Glomerular visceral epithelial cell (primary cell): ENCODE results near the gene TRIM37.
A peak's percentile ranks its signal among the peaks of the same experiment; 100 is the strongest.
"Not testable (repeated sequence)": the region's sequence is repeated elsewhere in the genome, so short reads cannot be mapped to it uniquely, and the experiment has no call there.

Experiments
- DNase-seq: peaks from one replicate; pipeline ENCODE4 v3.0.0-alpha.2; 2016; ENCODE audit errors: extremely low spot score

TRIM37 gene

DNA sequence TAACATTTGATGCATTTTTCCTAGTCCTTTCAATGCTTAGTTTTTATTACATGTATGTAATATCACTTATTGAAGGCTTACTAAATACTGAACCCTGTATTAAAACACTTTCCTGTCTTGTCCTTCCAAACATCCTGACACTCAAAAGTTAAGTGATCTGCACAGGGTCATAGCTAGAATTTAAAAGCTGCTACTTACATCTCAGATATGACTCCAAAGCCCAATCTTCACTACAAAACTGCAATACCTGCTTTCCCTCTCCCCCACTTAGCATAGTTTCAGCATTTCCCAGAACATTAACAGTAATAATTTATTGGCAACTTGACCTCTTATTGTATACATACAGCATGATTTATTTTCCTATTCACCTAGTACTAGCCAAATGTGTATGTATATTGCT lies 4.3 kb upstream of the TRIM37 start:
- DNase-seq = no peak

DNA sequence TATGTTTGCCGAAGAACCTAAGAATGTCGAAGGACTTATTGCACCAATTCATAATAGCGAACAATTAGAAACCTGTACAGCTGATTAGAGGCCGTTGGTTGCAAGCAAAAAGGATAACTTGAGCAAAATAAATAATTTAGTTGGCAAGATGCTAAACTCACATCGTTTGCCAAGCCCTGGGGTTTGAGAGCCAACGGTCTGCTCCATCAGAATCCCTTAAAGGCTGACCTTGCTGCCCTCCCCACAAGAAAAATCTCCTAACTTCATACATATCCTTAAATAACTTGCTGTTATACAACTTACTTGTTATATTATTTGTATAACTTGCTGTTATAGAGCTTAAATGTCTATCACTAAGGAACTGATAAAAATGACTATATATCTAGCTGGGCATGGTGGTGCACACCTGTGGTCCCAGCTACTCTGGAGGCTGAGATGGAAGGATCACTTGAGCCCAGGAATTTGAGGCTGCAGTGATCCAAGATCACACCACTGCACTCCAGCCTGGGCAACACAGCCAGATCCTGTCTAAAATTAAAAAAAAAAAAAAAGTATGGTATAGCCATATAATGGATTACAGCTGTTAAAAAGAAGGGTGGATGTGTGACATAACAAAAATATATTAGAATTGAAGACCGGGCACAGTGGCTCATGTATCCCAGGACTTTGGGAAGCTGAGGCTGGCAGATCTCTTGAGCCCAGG lies 1.9 kb upstream of the TRIM37 start:
- DNase-seq = no peak

DNA sequence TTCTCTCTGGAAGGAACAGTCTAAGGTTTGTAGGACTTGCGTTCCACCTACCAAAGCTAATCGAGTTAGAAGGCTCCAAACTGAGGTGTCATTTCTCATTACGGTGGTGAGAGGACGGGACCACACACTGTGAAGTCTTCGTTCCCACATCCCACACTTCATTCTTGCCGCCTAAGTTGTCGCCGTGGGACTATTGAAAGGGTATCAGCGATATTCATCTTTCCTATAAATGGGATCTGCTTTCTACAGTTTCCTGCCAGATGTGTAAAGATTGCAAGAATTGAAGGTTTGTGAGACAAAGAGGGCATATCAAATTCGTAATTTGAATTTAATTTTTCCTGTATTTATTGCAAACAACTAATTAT lies 608 bp upstream of the TRIM37 start:
- no peak for DNase-seq

DNA sequence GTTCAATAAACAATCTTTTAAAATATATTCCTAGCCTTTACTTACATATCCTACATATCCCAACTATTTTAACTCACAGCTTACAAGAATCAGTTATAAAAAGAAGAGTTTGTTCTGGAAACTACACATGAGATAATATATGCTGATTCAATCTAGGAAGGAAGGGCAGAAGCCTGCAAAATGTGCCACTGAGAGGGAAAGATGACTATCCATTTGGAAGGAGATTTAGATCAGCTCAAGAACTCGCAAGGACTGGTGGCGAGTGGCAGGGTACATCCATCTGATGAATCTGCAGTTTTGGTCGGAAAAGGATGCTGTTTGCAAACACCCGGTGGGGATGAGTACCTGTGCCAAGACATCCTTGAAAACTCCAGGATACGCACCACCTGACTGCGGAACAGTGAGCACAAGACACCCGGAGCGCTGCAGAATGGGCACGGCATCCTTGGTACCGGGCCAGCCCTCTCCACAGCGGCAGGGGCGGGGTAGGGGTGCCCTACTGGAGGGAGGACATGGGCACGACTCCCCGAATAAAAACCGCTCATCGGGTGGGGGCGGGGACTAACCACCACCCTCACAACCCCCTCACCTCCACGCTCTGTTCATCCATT lies 723 bp downstream of the TRIM37 start:
- peak; percentile 74 for DNase-seq

DNA sequence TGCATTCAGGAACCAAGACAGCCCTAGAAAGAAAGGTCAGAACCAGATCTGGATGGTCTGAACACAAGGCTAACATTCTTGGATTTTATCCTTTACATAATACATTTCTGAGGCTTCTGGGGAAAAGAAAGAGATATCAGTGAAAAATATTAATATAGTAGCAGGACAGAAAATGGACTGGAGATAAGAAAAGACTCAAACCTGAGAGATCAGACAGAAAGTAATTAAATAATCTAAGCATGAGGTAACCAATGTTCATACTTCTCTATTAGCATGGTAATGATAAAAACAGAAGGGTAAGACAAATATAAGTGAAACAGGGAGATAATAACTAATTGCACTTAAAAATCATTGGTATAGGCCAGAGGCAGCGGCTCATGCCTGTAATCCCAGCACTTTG lies 5.5 kb downstream of the TRIM37 start:
- no peak for DNase-seq

DNA sequence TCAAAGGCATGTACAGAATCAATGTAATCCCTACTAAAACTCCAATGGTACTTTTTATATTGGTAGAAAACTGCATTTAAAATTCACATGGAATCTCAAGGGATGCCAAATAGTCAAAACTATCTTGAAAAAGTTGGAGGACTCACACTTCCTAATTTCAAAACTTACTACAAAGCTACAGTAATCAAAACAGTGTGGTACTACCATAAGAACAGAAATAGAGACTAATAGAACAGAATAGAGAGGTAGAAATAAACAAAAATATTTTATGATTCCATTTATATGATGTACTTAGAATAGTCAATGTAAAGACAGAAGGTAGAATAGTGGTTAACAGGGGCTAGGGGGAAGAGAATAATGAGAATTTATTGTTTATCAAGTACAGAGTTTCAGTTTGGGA lies 8.8 kb downstream of the TRIM37 start:
- DNase-seq = no peak

DNA sequence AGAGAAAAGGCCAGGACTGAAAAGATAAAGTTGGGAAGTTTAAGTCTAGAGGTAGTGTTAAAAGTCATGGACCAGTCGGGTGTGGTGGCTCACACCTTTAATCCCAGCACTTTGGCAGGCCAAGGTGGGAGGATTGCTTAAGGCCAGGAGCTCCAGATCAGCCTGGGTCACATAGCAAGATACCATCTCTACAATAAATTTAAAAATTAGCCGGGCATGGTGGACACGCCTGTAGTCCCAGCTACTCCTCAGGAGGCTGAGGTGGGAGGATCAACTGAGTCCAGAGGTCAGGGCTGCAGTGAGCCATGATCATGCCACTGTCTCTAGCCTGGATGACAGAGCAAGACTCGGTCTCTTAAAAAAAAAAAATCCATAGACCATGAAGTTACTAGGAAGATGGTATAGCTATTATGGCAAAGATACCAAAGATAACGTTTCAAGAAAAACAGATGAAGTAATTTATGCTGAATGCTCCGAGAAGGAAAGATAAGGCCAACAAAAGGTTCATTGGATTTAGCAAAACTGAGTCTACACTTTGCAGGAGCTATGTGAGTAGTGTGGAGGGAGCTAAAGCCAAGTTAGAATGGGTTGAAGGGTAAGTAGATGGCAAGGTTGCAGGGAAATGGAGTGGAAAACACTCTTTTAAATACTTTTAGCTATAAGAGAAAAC lies 11.7 kb downstream of the TRIM37 start:
- DNase-seq = no peak

DNA sequence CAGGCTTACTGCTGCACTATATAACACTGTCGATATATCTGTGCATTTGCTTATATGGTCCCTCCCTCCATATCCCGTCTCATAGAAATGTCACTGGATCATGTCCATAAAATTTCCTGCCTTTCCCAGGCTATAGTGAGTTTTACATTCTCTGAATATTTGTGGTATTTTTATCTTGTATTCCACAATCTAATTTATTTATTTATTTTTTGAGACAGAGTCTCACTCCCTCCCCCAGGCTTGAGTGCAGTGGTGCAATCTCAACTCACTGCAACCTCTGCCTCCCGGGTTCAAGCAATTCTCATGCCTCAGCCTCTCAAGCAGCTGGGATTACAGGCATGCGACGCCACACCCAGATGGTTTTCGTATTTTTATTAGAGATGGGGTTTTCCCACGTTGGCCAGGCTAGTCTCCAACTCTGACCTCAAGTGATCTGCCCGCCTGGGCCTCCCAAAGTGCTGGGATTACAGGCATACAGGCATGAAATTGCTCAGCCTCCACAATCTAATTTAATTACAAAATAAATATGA lies 12.9 kb downstream of the TRIM37 start:
- DNase-seq = peak; percentile 94

DNA sequence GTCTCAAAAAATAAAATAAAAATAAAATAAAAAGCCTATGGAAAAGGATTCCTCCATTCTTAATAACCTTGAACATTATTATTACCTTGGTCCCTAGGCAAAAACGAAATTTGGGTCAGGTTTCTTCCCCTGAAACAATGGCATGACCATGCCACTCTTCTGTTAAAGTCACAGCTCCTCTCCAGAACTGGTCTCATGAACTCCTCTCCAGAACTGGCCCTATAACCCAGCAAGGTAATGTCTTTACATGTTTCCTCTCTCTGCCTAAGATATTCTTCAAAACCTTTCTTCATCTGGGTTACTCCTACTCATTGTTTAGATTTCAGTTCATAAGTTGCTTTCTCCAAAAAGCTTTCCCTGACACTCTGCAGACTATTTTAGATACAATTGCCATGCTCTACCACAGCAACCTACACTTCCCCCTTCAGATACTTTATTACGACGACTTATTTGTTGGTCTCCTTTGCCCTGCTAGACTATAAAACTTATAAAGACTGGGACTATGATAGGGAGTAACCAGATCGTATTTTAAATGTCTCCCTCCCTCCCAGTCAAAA lies 13.5 kb downstream of the TRIM37 start:
- DNase-seq = no peak

DNA sequence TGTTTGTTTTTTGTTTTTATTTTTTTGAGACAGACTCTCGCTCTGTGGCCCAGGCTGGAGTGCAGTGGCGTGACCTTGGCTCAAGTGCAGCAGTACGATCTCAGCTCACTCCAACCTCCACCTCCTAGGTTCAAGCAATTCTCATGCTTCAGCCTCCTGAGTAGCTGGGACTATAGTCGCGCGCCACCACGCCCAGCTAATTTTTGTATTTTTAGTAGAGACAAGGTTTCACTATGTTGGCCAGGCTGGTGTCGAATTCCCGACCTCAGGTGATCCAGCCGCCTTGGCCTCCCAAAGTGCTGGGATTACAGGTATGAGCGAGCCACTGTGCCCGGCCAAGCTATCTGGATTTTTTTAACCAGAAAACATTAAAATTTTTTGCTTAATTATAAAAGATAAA lies 16.1 kb downstream of the TRIM37 start:
- DNase-seq = not testable (repeated sequence)

DNA sequence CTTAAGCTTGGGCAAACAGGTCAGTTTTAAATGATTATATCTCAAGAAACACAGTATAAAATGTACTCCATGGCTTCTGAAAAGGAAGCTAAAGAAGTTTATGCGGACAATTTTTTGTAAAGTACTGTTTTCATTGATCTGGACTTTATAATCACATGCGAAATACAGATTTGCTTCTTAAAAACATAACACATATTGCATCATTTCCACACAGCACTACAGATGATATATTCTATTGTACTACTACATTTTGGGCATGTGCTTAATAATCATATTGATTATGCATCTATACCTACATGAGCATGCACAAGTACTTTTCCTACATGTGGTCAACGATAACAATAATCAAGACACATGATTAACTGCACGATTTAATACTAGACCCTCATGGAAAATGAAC lies 22.5 kb downstream of the TRIM37 start:
- no peak for DNase-seq

DNA sequence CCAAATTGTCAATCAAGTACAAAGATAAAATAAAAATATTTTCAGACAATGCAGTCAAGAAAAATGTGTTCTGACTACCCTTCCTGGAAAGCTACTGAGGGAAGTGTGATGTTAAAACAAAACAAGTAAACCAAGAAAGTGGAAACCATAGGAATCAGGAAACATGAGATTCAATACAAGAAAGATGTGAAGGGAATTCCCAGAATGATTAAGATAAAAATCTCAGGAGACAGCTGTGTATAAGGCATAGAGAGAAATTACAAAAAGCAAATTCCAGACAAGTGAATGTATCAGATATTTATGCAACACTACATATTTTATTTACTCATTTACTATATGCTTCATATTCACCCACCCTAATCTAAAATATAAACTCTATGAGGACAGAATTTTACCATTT lies 32.2 kb downstream of the TRIM37 start:
- DNase-seq = peak; percentile 8

DNA sequence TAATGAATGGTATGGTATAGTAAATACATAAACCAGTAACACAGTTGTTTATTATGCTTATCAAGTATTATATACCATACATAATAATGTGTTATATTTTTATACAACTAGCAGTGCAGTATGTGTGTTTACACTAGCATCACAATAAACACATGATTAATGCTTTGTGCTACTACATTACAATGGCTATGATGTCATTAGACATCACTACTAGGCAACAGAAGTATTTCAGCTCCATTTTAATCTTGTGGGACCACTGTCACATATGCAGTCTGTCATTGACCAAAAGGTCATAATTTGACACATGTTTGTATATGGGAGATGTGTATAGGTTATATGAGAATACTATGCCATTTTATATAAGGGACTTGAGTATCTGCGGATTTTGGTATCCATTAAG lies 32.7 kb downstream of the TRIM37 start:
- DNase-seq = no peak

DNA sequence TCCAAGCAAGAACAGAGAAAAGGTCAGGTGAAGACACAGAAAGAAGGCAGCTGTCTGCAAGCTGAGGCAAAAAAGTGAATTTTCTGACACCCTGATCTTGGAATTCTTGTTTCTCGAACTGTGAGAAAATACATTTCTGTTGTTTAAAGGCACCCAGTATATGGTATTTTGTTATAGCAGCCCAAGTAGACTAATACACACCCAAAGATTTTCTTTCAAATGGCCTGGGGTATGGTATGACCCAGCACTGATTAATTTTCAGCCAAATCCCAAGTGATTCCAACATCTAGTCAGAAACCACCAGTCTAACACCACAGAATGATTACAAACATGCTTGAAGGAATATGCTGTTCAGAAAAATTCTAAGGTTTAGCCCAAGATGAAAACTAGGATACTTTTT lies 36.8 kb downstream of the TRIM37 start:
- DNase-seq = no peak

DNA sequence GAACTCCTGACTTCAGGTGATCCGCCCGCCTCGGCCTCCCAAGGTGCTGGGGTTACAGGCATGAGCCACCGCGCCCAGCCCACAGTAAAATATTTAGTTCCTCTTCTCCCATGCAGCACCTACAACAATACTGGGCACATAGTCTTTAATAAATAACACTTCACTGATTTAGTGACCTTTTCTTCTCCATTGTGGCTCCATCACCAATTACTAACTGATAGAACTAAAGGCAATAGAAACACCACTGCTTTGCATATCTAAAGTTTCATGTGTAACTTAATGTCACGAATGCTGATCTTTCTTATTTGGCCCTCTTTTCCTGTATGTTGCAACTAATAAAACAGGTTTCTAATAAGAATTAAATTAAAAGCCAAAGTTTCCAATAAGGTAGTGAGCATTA lies 38.9 kb downstream of the TRIM37 start:
- DNase-seq = no peak

DNA sequence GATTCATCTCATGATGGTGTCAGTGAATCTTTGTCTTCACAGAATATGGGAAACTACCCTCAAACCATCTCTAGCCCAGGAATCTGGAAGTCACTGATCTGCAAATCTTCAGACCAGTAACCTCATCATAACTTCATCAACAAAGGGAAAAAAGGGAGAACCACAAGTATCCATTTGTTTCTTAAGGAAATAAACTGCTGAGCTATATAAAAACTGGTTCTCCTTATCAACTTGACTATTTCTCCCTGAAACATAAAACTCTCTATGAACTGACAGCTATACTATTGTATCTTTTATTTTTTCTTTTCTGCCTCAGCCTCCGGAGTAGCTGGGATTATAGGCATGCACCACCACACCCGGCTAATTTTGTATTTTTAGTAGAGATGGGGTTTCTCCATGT lies 39.3 kb downstream of the TRIM37 start:
- DNase-seq = no peak

DNA sequence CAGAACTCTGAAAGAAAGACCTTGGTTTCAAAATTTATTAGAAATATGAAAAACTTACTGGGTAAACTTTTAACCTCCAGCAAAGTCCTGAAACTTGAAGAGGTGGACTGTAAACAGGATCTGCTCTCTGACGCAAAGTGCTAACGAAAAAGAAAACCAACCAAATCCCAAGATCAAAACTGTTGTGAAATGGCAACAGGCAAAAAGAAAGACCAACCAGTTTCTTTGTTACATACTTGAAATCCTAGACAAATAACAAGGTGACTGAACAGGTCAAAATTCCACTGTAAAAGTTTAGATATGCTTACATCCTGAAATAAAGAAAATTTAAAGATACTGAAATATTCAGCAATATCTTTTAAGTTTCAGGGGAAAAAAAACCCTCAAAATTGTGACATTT lies 44.2 kb downstream of the TRIM37 start:
- DNase-seq = no peak

DNA sequence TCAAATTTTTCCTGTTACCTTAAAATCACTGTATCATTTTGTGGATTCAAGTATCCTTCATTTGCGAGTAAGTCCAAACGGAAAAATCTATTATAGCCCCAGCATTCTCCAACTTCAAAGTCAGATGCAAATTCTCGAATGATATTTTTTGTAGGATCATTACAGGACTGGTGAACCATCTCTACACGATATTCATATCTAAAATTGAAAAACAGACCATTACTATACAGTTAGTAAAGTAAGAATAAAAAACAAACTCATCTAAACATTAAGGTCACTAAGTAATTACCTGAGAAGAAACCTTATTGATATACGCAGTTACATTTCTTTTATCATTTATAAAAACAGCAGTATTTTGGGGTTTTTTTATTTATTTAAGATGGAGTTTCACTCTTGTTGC lies 49.8 kb downstream of the TRIM37 start:
- no peak for DNase-seq

DNA sequence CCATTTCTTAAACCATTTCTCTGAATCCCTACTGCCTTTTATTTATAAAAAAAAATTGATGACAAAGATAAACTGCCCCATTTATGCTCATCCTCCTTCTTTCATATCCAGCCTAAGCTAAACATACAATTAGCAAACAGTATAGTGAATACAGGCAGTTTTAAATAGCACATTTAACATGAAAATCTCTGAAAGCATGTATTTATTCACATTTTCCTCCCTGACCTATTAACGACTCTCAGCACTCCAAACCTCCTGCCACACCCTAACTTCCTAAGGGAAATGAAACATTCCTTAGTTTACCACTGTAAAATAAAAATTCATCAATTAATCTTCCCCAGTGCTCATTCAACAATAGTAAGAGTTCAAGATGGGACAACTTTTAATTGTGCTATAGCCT lies 56.9 kb downstream of the TRIM37 start:
- DNase-seq = no peak

DNA sequence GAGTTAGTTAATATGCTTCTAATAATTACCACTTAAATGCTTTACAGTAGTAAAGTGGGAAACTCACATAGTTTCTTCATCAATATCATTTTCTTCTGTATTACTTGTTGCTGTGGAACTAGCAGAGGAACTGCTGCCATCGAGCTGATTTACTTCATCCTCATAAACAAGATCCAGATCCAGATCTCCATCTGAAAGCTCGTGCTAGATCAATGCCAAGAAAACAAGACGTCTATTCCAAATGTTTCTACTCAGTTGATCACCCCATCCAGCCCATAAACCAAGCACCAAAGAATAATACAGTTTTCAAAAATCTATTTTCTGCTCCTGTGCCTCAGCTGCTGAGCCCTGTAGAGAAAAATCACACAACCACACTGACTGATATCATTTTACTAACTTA lies 59.1 kb downstream of the TRIM37 start:
- DNase-seq = no peak

DNA sequence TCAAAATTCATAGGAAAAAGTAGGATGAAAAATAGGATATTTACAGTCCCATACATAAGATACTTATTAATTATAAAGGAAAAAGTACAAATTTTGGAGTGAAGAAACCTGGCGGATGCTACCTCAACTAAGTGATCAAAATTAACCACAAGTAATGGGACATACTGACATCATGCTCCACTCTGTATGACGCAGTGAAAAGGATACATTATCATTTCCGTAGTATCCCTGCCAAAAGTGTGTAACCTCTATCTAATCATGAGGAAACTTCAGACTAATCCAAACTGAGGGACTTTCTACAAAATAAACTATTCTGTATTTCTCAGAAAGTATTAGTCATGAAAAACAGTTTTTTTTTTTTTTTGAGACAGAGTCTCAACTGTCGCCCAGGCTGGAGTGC lies 60.5 kb downstream of the TRIM37 start:
- DNase-seq = no peak

DNA sequence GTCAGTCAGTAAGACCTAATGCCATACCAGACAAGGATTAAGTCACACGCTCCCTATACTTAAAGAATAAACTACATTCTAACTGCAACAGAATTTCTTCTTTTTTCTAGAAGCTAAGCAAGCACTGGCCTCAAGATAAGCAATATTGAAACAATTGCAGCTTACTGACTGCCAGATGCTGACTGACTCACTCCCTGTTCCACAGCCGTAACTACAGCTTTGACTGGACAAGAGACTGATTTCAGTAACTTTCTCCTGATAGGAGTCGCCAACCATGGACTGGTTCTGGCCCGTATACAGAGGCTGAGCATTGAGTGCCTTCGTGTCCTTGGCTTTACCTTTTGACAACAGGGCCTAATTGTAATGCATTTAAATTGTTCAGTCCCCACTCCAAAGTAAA lies 67.9 kb downstream of the TRIM37 start:
- no peak for DNase-seq

DNA sequence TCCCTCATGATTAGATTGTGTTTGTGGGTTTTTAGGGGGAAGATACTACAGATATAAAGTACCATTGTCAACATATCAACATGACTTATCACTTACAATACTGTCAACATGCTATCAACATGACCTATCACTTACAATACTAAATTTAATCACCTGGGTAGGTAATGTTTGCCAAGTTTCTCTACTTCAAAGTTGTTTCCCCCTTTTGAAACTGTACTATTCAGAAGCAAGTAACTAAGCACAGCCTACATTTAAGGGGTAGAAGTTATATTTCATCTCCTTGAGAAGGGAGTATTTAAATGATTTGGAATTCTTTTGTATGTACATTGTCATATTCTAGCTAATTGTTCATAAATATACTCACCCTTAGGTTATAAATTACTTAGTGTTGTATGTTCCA lies 68.7 kb downstream of the TRIM37 start:
- no peak for DNase-seq
